ENCODE results near the gene VPS4B. TPM values are rescaled to one million over a fixed set of nuclear protein-coding genes. Genes with fewer than 3 reads are reported as not detected.
A peak's percentile ranks its signal among the peaks of the same experiment; 100 is the strongest.
"Not testable (repeated sequence)": the region's sequence is repeated elsewhere in the genome, so short reads cannot be mapped to it uniquely, and the experiment has no call there.

The VPS4B gene
- total RNA-seq (10 to 100 TPM; 61.3 to 78.7 TPM), total RNA-seq (96.1 to 170 reads per million in 2 donors)

- Mint-ChIP-seq H3K36me3 (ENCODE audit: low read depth) (peaks cover 3% of the 10 kb centered on the region), H3K4me3 (peak within 1 kb of the TSS; percentile 93), H3K27me3 (peaks cover 15% of the 10 kb centered on the region), H3K4me1 (peaks cover 14% of the 10 kb centered on the region), H3K27ac (peak within 1 kb of the TSS; percentile 97)
- peak; percentile 99 to 100 (median 99) for DNase-seq
- no peaks in the 10 kb centered on the region for H3K9me3 ChIP-seq (ENCODE audit: control insufficient read depth, low read length, poor library complexity, severe bottlenecking)
- peak; percentile 94 for ATAC-seq
Measured at GRCh38 chr18:63422087-63422863, at the start of gene VPS4B. Gene VPS4B, minus strand, starts transcription at chr18:63422476. Its CDS starts 217 bp downstream, at chr18:63422259.

GRCh38 chr18:63470751-63471150, 48.5 kb upstream of the VPS4B start:
- H3K27ac Mint-ChIP-seq = no peak overlapping the region
- H3K36me3 Mint-ChIP-seq (ENCODE audit: low read depth) = no peaks in the 10 kb centered on the region
- H3K4me3 Mint-ChIP-seq = no peak overlapping the region
- H3K9me3 ChIP-seq (ENCODE audit: control insufficient read depth, low read length, poor library complexity, severe bottlenecking) = no peaks in the 10 kb centered on the region
- DNase-seq (no peak), ATAC-seq (no peak)
- H3K4me1 Mint-ChIP-seq = peaks cover 2% of the 10 kb centered on the region
- peaks cover 33% of the 10 kb centered on the region for H3K27me3 Mint-ChIP-seq

DNA sequence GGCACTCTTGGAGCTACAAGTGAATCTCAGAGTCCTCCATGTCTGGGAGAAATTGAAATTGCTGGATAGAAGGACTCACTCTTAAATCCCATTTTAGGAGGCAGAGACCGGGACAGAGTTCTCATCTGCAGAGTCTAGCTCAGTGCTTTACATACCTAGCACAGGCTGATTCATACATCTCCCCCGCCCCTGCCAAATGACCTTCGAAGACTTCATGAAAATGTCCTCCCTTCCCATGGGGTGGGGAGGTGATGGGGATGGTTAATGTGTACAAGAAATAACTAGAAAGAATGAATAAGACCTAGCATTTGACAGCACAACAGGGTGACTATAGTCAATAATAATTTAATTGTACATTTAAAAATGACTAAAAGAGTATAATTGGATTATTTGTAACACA, 46.3 kb upstream of the VPS4B start:
- H3K9me3 ChIP-seq (ENCODE audit: control insufficient read depth, low read length, poor library complexity, severe bottlenecking) = no peaks in the 10 kb centered on the region
- peaks cover 2% of the 10 kb centered on the region for H3K4me1 Mint-ChIP-seq
- H3K27me3 Mint-ChIP-seq = peaks cover 26% of the 10 kb centered on the region
- DNase-seq = no peak
- no peak overlapping the region for H3K27ac Mint-ChIP-seq
- ATAC-seq = no peak
- no peak overlapping the region for H3K4me3 Mint-ChIP-seq
- H3K36me3 Mint-ChIP-seq (ENCODE audit: low read depth) = no peaks in the 10 kb centered on the region

GRCh38 chr18:63467699-63468098, 45.4 kb upstream of the VPS4B start:
- H3K9me3 ChIP-seq (ENCODE audit: control insufficient read depth, low read length, poor library complexity, severe bottlenecking) = no peaks in the 10 kb centered on the region
- no peaks in the 10 kb centered on the region for H3K36me3 Mint-ChIP-seq (ENCODE audit: low read depth)
- H3K27ac Mint-ChIP-seq = no peak overlapping the region
- peaks cover 2% of the 10 kb centered on the region for H3K4me1 Mint-ChIP-seq
- DNase-seq = no peak
- no peak for ATAC-seq
- H3K27me3 Mint-ChIP-seq = peaks cover 34% of the 10 kb centered on the region
- H3K4me3 Mint-ChIP-seq = no peak overlapping the region

DNA sequence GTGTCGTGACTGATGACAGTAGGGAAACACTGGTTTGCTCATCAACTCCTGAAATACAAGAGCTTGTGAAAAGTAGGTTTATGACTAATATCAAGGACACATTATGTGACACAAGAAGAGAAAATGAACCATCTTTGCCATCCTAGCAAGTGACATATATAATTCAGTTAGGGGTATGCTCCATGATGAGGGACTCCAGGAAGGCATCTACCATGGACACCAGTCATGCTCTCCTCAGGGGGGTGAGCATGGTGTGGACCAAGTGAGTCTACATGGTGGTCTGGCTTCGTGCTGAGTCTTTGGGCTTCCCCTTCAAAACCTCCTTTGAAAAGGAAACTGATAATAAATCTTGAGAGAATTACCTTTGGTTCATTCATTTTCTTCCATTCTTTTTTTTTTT, 42.8 kb upstream of the VPS4B start:
- no peaks in the 10 kb centered on the region for H3K9me3 ChIP-seq (ENCODE audit: control insufficient read depth, low read length, poor library complexity, severe bottlenecking)
- Mint-ChIP-seq H3K4me3 (no peak overlapping the region), H3K36me3 (ENCODE audit: low read depth) (no peaks in the 10 kb centered on the region), H3K27me3 (peaks cover 31% of the 10 kb centered on the region), H3K4me1 (no peaks in the 10 kb centered on the region), H3K27ac (no peak overlapping the region)
- ATAC-seq (no peak), DNase-seq (no peak)

DNA sequence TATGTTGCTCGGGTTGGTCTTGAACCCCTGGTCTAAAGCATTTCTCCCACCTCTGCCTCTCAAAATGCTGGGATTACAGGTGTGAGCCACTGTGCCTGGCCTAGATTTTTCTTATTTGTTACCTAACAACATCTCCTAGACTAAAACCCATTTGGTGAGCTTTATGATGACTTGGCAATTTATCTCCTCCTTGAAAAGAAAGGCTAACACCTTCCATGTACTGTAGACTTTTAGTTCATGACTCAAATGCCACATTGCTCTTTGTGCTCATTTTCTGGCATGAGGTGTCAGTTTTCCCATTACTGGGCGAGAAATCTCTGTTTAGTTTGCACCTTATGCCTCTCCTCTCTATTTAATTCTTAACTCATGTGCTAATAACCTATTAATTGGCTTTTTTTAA, 42.2 kb upstream of the VPS4B start:
- H3K4me1 Mint-ChIP-seq = no peaks in the 10 kb centered on the region
- no peak overlapping the region for H3K27ac Mint-ChIP-seq

DNA sequence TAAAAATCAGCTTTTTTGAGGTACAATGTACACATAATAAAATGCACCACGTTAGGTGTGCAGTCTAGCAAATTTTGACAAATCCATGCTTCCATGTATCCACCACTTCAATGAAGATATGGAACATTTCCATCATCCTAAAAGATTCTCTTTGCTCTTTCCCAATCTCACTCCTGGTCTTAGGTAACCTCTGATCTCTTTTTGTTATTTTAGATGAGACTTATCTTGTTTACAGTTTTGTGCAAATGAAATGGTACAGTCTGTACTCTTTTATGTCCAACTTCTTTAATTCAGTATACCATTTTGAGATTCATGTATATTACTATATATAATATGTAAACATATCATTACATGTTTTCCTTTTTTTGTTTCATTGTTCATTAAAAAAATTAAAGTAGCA, 38.1 kb upstream of the VPS4B start:
- DNase-seq = no peak
- H3K9me3 ChIP-seq (ENCODE audit: control insufficient read depth, low read length, poor library complexity, severe bottlenecking) = no peaks in the 10 kb centered on the region
- H3K27me3 Mint-ChIP-seq = peaks cover 34% of the 10 kb centered on the region
- no peak overlapping the region for H3K4me3 Mint-ChIP-seq
- H3K4me1 Mint-ChIP-seq = no peaks in the 10 kb centered on the region
- H3K27ac Mint-ChIP-seq = no peak overlapping the region
- ATAC-seq = no peak
- H3K36me3 Mint-ChIP-seq (ENCODE audit: low read depth) = no peaks in the 10 kb centered on the region

More for the DNA sequence above, 42.2 kb upstream of the VPS4B start:
- H3K9me3 ChIP-seq (ENCODE audit: control insufficient read depth, low read length, poor library complexity, severe bottlenecking) = no peaks in the 10 kb centered on the region
- Mint-ChIP-seq H3K27me3 (peaks cover 31% of the 10 kb centered on the region), H3K4me3 (no peak overlapping the region), H3K36me3 (ENCODE audit: low read depth) (no peaks in the 10 kb centered on the region)
- DNase-seq = no peak
- no peak for ATAC-seq

DNA sequence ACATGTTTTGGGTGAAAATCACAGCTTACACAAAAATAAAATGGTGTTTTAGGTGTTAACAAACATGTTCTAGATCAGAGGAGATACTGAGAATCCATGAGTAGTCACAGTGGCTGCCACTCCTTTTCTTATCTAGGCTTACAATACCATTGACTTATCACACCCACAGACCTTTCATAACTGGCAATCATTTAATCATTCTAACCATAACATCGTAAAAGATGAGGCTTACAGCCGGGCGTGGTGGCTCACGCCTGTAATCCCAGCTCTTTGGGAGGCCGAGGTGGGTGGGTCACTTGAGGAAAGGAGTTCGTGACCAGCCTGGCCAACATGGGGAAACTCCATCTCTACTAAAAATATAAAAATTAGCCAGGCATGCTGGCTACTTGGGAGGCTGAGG, 35.7 kb upstream of the VPS4B start:
- DNase-seq = no peak
- no peak for ATAC-seq
- H3K27ac Mint-ChIP-seq = no peak overlapping the region
- H3K4me3 Mint-ChIP-seq = no peak overlapping the region
- H3K4me1 Mint-ChIP-seq = peaks cover 2% of the 10 kb centered on the region
- H3K9me3 ChIP-seq (ENCODE audit: control insufficient read depth, low read length, poor library complexity, severe bottlenecking) = no peaks in the 10 kb centered on the region
- H3K27me3 Mint-ChIP-seq = peaks cover 23% of the 10 kb centered on the region
- H3K36me3 Mint-ChIP-seq (ENCODE audit: low read depth) = no peaks in the 10 kb centered on the region

DNA sequence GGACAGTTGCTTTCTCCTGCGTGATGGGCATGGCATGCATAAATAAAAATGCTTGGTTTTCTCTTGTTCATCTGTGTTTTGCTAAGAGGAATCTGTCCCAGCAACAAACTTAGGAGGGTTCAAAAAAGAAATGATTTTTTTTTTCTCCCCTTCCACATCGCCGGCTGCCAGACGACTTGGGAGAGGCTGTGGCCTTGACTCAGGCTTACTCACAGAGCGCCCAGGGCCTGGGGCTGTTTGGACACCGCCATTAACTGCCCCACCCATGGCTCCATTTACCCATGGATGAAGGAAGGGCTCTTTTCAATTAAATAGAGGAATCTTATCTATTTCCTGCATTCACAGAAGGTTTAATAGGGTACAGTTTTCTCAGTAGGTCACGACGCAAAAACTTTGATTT, 32.2 kb upstream of the VPS4B start:
- no peaks in the 10 kb centered on the region for H3K9me3 ChIP-seq (ENCODE audit: control insufficient read depth, low read length, poor library complexity, severe bottlenecking)
- H3K4me3 Mint-ChIP-seq = no peak overlapping the region
- DNase-seq (no peak), ATAC-seq (no peak)
- H3K4me1 Mint-ChIP-seq = peaks cover 6% of the 10 kb centered on the region
- H3K27me3 Mint-ChIP-seq = peaks cover 25% of the 10 kb centered on the region
- no peaks in the 10 kb centered on the region for H3K36me3 Mint-ChIP-seq (ENCODE audit: low read depth)
- no peak overlapping the region for H3K27ac Mint-ChIP-seq

DNA sequence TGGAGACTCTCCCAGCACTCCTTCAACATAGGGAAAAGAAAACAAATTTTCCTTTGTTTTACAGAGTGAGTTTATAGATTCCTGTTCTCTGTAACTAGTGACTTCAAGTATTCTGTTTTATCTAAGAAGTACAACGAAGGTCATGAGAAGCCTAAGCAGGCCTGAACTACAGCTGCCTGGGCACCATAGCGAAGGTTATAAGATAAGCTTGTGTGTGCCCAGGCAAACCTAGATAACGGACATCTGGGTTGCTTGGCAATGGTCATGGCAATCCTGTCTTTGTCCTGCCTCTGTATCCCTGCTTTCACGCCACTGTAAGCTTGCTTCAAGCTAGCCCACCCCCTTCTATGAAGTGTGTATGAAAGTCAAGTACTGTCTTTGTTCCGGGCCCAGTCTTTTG, 30.5 kb upstream of the VPS4B start:
- peaks cover 21% of the 10 kb centered on the region for H3K27me3 Mint-ChIP-seq
- H3K27ac Mint-ChIP-seq, ATAC-seq: not testable (repeated sequence)

DNA sequence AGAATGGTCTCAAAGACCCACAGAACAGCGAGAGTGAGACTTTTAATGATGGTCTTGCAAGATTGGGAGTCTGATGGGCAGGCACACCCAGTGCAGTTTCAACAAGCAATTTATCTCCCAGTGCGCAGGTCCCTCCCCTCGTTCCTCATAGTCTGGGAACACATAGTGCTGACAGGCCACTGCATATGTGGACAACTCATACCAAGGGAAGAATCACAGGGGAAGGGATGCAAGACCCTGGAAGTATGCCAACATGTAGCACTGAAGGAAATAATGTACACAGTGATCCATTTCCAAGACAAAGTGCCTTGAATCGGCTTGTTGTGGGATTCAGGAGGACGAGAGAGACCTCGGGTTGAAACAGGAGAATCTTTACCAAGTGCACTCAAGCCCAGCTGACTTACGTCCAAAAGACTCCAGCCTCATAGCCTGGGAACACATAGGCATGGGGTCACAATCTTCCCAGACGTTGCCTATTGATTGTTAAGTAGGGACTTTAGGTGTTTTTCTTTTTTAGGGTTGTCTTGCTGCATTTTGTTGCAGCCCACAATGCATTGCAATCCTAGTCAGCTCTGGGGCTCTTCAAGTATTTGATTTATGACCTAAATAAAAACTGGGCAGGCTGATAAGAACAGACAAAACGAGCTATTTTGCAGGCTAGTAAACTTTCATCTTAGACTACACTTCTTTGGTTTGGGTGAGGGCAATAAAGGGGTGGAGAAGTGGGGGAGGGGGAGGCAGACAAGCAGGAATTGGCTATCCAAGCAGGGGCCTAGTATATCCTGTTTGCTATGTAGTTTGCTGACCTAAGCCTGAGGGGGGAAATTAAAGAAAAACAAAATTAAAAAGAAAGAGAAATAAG, 29.8 kb upstream of the VPS4B start:
- peaks cover 6% of the 10 kb centered on the region for H3K4me1 Mint-ChIP-seq
- H3K27me3 Mint-ChIP-seq = peaks cover 21% of the 10 kb centered on the region
- H3K27ac Mint-ChIP-seq = no peak overlapping the region
- ATAC-seq = no peak
- no peaks in the 10 kb centered on the region for H3K9me3 ChIP-seq (ENCODE audit: control insufficient read depth, low read length, poor library complexity, severe bottlenecking)
- H3K4me3 Mint-ChIP-seq = no peak overlapping the region
- DNase-seq = no peak
- H3K36me3 Mint-ChIP-seq (ENCODE audit: low read depth) = no peaks in the 10 kb centered on the region

More for the DNA sequence above, 30.5 kb upstream of the VPS4B start:
- not testable (repeated sequence) for H3K4me1 Mint-ChIP-seq; H3K4me3 Mint-ChIP-seq; H3K36me3 Mint-ChIP-seq (ENCODE audit: low read depth); DNase-seq; H3K9me3 ChIP-seq (ENCODE audit: control insufficient read depth, low read length, poor library complexity, severe bottlenecking)

DNA sequence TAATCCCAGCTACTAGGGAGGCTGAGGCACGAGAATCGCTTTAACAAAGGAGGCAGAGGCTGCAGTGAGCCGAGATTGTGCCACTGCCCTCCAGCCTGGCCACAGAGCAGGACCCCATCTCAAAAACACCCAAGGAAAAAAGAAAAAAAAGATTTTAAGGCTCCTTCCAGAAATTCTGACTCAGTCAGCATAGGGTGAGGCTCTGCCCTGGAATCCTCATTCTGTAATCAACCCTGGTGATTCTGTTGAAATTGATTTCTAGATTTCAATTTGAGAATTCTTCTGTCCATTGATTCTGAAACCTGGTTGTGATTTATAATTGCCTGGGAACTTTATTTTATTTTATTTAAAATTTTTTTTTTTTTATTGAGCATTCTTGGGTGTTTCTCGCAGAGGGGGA, 27.1 kb upstream of the VPS4B start:
- H3K9me3 ChIP-seq (ENCODE audit: control insufficient read depth, low read length, poor library complexity, severe bottlenecking) = no peaks in the 10 kb centered on the region
- no peak for ATAC-seq
- Mint-ChIP-seq H3K36me3 (ENCODE audit: low read depth) (no peaks in the 10 kb centered on the region), H3K4me3 (no peak overlapping the region), H3K4me1 (peaks cover 4% of the 10 kb centered on the region), H3K27ac (no peak overlapping the region), H3K27me3 (peaks cover 16% of the 10 kb centered on the region)
- no peak for DNase-seq

- H3K27ac Mint-ChIP-seq = no peak overlapping the region
- DNase-seq (no peak), ATAC-seq (no peak)
- no peaks in the 10 kb centered on the region for H3K36me3 Mint-ChIP-seq (ENCODE audit: low read depth)
- peaks cover 15% of the 10 kb centered on the region for H3K27me3 Mint-ChIP-seq
- H3K9me3 ChIP-seq (ENCODE audit: control insufficient read depth, low read length, poor library complexity, severe bottlenecking) = no peaks in the 10 kb centered on the region
- no peak overlapping the region for H3K4me3 Mint-ChIP-seq
- peaks cover 4% of the 10 kb centered on the region for H3K4me1 Mint-ChIP-seq
Measured at GRCh38 chr18:63447066-63447465, 24.8 kb upstream of the VPS4B start.

All from T-helper 17 cell (primary cell).